Activated T-helper 1 cell treated with anti-CD3 and anti-CD28 coated beads, Interleukin-2, amount 50 U/mL, for 16 hours (primary cell): ENCODE measurements around the gene ZNF615.
"Not testable (repeated sequence)": the region's sequence is repeated elsewhere in the genome, so short reads cannot be mapped to it uniquely, and the experiment has no call there.

Source experiments
- DNase-seq, 2 donors: peaks; one replicate each; pipeline ENCODE4 v3.0.0-alpha.2; 2020; ENCODE audit warnings: low read depth in 1 of 2, low spot score in 1 of 2

ZNF615 gene

DNA sequence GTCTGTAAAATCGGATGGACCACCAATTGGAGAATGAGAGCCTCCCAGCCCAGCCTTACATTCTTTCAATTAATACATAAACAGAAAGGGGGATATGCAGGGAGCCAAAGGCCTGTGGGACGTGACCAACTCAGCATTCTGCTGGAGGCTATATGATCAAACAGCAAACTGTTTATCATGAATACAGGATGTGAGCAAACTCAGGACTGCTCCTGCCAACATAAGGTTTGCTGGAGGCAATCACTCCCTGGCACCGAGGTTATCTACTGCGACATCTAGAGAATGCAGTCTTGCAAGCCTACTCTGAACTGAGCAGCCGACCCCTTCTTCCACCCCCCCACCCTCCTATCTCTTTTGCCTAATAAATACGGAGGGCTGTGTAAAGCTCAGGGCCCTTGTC, 27.1 kb downstream of the ZNF615 start:
- not testable (repeated sequence) for DNase-seq

DNA sequence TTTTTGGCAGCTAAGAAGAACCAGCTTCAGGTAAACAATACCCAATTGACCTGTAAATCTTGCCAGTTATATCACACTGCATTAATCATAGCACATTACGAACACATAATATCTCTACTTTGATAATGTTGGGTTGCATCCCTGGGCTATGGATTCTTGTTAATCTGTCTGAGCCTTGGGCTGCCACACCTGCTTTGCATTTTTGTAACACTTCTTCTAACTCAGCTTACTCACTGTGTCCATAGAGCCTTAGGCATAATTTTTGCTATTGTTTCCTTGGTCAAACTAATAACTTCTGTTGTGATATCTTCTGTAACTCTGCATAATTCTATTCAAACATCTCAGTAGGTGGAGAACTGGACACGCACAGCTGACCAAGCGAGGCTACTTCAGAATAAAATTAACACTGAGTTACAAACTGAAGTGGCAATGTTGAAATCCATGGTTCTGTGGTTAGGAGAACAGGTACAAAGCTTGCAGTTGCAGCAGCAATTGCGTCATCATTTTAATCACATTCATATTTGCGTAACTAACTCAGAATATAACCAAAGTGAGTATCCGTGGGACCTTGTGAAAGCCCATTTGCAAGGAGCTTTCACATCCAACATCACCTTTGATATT, 27.8 kb downstream of the ZNF615 start:
- DNase-seq, result no peak

DNA sequence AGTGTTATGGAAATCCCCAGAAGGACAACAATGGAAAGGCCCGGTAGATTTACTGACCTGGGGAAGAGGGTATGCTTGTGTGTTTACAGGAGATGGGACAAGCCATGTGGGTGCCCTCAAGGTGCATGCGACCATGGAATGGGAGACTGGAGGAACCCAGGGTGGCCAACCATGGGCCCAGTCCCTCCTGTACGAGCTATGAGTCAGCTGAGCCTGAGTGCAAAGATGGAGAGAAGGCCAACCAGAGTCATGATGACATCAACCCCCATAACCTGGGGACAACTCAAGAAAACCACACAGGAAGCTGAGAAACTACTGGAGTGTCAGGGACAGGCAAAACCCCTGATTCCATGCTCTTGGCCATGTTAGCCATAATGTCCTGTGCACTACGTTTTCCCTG, 29.1 kb downstream of the ZNF615 start:
- DNase-seq, result no peak

DNA sequence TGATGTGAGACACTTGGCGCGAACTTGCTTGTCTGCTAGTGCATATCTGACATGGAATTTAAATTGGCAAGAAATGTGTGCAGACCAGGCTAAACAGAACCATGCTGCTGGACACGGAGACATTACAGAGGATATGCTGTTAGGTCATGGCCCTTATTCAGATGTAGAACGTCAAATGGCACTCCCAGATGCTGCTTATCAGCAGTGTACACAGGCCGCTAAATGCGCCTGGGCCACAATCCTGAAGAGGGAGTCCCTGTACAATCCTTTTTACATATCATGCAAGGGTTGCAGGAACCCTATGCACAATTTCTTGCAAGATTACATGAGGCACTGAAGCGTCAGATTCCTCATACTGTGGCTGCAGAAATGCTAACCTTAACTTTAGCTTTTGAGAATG, 30.7 kb downstream of the ZNF615 start:
- DNase-seq, result no peak

DNA sequence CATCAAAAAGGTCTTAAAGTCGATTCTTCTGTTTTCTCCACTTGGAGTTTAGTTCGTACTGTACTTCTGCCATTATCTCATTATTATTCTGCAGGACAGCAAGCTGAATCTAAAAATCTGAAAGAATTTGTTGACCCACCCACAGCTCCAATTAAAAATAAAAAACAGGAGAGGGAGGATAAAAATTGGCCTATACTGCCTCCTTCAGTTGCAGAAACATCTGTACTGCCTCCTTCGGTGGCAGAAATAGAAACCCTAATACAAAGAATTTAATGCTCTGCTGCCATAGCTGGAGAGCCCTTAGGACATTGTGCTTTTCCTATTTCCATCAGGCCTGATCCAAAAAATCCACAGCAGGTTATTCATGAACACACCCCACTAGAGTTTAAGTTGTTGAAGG, 31.2 kb downstream of the ZNF615 start:
- DNase-seq, result no peak

DNA sequence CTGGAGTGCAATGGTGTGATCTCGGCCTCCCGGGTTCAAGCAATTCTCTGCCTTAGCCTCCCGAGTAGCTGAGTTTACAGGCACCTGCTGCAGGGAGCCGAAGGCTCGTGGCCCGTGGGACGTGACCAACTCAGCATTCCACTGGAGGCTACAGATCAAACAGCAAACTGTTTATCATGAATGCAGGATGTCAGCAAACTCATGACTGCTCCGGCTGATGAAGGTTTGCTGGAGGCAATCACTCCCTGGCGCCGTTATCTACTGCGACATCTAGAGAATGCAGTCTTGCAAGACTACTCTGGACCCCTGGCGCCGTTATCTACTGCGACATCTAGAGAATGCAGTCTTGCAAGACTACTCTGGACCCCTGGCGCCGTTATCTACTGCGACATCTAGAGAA, 32.2 kb downstream of the ZNF615 start:
- not testable (repeated sequence) for DNase-seq

DNA sequence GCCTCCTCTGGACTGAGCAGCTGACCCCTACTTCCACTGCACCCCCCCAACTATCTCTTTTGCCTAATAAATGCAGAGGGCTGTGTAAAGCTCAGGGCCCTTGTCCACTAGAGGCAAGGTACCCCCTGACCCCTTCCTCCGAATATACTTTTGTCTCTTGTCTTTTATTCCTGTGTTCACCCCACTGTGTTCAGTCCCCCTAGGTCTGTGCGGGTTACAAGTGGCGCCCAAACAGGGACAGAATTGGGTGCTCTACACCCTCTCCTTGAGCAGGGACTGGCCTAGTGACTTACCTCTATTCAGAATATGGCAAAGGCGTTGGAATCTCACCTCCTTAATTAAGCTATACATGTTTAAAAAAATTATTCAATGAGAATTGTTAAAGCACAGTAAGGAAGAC, 36.4 kb downstream of the ZNF615 start:
- DNase-seq, result no peak

DNA sequence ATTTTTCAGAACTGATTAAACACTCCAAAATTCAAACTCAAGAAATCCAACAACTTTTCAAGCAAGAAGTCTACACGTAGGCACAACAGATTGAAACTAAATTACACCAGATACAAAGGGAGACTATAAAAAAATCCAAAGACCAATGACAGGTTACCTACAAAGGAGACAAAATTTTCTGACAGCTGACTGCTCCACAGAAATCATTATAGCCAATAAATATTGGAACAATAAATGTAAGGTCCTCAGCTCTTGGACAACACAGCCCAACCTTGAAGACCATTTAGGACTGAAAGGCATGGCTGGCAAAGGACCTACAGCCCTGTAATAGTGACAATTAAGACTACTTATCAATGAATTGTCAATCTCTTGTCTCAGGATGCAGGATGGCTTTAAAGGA, 37.3 kb downstream of the ZNF615 start:
- no peak for DNase-seq

DNA sequence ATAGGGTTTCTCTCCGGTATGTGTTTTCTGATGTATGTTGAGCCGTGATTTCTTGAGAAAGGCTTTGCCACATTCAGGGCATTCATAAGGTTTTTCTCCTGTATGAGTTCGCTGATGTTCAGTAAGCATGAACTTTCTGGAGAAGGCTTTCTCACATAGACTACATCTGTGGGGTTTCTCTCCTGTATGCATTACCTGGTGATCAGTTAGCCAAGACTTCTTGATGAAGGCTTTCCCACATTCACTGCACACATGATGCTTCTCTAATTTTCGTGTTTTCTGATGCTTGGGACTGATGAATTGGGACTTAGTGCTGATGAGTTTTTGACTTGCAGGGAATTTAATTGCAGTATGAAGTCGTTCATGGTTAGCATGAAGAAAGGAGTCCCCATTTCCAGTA, 42.4 kb downstream of the ZNF615 start:
- DNase-seq, result no peak

DNA sequence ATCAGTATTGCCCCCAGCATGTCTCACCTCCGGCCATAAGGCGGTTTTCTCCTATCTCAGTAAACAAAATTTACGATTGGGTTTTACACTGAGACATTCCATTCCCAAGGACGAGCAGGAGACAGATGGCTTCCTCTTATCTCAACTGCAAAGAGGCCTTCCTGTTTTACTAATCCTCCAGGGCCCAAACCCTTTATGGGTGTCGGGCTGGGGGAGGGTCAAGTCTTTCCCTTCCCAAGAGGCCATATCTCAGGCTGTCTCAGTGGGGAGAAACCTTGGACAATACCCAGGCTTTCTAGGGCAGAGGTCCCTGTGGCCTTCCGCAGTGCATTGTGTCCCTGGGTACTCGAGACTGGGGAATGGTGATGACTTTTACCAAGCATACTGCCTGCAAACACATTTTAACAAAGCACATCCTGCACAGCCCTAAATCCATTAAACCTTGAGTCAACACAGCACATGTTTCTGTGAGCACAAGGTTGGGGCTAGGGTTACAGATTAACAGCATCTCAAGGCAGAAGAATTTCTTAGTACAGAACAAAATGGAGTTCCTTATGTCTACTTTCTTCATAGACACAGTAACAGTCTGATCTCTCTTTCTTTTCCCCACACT, 47.3 kb downstream of the ZNF615 start:
- DNase-seq, result not testable (repeated sequence)

DNA sequence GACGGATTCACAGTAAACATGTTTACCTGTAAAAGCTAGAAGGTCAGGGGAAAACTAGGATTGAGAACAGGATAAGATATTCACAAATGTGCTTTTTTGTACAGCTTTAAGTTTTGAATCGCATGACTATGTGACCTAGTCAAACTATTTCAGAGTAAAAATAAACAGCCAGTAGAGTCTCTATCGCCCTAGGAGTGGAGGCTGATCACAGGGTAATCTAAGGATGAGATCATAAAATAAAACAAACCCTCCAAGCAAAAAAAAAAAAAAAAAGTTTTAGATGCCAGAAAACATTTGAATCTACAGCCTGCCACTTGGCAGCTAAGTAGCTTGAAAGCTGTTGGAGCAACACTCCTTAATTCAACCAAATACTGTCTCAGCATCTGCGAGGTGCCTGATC, 48.2 kb downstream of the ZNF615 start:
- no peak for DNase-seq

DNA sequence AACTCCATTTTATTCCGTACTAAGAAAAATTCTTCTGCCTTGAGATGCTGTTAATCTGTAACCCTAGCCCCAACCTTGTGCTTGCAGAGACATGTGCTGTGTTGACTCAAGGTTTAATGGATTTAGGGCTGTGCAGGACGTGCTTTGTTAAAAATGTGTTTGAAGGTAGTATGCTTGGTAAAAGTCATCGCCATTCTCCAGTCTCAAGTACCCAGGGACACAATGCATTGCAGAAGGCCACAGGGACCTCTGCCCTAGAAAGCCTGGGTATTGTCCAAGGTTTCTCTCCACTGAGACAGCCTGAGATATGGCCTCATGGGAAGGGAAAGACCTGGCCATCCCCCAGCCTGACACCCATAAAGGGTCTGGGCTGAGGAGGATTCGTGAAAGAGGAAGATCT, 50.2 kb downstream of the ZNF615 start:
- not testable (repeated sequence) for DNase-seq

DNA sequence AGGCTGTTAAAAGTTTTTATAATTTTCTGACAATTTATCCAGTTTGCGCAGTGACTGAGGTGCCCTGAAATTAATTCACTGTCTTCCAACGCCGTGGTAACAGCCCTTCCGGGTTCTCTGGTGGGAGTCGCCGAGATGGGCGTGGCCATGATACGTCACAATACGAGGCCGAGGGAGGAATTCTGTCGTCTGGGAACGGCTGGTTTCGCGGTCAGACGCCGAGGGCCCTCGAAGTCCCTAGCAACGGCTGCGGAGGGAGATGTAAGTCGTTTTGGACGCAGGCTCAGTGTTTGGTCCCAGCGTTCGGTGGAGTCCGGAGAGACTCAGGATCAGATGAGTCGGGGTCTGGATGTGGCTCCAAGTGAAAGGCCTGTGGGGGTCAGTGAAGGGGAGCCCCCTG, 59.0 kb downstream of the ZNF615 start:
- no peak for DNase-seq

DNA sequence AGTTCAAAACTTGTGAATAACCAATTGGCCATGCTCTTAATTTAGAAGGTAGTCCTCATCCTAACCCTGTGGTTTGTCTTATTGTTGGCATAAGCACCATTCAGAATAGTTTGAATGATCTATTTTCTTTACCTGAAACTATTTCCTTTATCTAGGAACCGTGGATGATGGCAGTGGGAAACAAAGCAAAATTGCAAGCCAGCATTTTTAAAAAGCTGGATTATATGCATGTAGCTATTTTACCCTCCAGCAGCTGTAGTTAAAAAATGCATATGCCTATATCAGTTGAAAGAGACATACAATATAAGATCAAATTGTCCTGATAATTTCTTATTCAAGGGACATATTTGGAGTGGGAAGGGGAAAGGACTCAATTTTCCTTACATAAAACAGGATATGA, 61.4 kb downstream of the ZNF615 start:
- DNase-seq, result no peak

DNA sequence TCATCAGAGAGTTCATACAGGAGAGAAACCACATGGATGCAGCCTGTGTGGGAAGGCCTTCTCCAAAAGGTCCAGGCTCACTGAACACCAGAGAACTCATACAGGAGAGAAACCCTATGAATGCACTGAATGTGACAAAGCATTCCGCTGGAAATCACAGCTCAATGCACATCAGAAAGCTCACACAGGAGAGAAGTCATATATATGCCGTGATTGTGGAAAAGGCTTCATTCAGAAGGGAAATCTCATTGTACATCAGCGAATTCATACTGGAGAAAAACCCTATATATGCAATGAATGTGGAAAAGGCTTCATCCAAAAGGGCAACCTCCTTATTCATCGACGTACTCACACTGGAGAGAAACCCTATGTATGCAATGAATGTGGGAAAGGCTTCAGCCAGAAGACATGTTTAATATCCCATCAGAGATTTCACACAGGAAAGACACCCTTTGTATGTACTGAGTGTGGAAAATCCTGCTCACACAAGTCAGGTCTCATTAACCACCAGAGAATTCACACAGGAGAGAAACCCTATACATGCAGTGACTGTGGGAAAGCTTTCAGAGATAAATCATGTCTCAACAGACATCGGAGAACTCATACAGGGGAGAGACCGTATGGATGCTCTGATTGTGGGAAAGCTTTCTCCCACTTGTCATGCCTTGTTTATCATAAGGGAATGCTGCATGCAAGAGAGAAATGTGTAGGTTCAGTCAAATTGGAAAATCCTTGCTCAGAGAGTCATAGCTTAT, 63.0 kb downstream of the ZNF615 start:
- DNase-seq, result no peak
